NCI-H748 treated with DMSO at 0.1 percent for 48 hours (cell line): ENCODE results near the gene CAVIN4.

Experiments used
- DNase-seq: peaks from one replicate; lab custom pipeline; 2025; lab: John Stamatoyannopoulos, UW

CAVIN4 gene

GRCh38 chr9:100577776-100578448, at the start of gene CAVIN4:
TSS of gene CAVIN4 (plus strand) at chr9:100578079. CDS start at chr9:100578144, 65 bp downstream.
- no peak for DNase-seq

GRCh38 chr9:100534401-100534800, 43.5 kb upstream of the CAVIN4 start:
- peak; percentile 3 for DNase-seq

- DNase-seq = no peak
Measured at GRCh38 chr9:100540327-100540726, 37.6 kb upstream of the CAVIN4 start.

GRCh38 chr9:100549048-100549447, 28.8 kb upstream of the CAVIN4 start:
- no peak for DNase-seq

GRCh38 chr9:100554935-100555401, 22.9 kb upstream of the CAVIN4 start:
- DNase-seq = no peak

- DNase-seq = no peak
Measured at GRCh38 chr9:100555471-100555870, 22.4 kb upstream of the CAVIN4 start.

- no peak for DNase-seq
Measured at GRCh38 chr9:100557053-100557452, 20.8 kb upstream of the CAVIN4 start.

GRCh38 chr9:100561256-100561655, 16.6 kb upstream of the CAVIN4 start:
- DNase-seq = no peak

- DNase-seq = no peak
Measured at GRCh38 chr9:100567856-100568255, 10.0 kb upstream of the CAVIN4 start.

GRCh38 chr9:100573655-100574260, 4.1 kb upstream of the CAVIN4 start:
- no peak for DNase-seq

- DNase-seq = no peak
Measured at GRCh38 chr9:100575006-100575405, 2.9 kb upstream of the CAVIN4 start.

- no peak for DNase-seq
Measured at GRCh38 chr9:100575765-100576386, 2.0 kb upstream of the CAVIN4 start.

- no peak for DNase-seq
Measured at GRCh38 chr9:100578610-100579009, 731 bp downstream of the CAVIN4 start.

GRCh38 chr9:100579665-100580064, 1.8 kb downstream of the CAVIN4 start:
- no peak for DNase-seq

GRCh38 chr9:100580257-100580656, 2.4 kb downstream of the CAVIN4 start:
- no peak for DNase-seq

GRCh38 chr9:100581081-100581480, 3.2 kb downstream of the CAVIN4 start:
- DNase-seq = no peak

- no peak for DNase-seq
Measured at GRCh38 chr9:100581661-100582060, 3.8 kb downstream of the CAVIN4 start.

- no peak for DNase-seq
Measured at GRCh38 chr9:100583014-100583802, 5.3 kb downstream of the CAVIN4 start.

GRCh38 chr9:100584951-100585350, 7.1 kb downstream of the CAVIN4 start:
- DNase-seq = no peak

- DNase-seq = no peak
Measured at GRCh38 chr9:100586093-100586492, 8.2 kb downstream of the CAVIN4 start.

- DNase-seq = no peak
Measured at GRCh38 chr9:100587375-100587774, 9.5 kb downstream of the CAVIN4 start.

- DNase-seq = no peak
Measured at GRCh38 chr9:100589582-100589981, 11.7 kb downstream of the CAVIN4 start.
